ENCODE data around the gene IVNS1ABP. TPM values are rescaled to one million over a fixed set of nuclear protein-coding genes. Genes with fewer than 3 reads are reported as not detected.

The IVNS1ABP gene
- total and polyA plus RNA-seq, 2 experiments from 2014 or later: 73.5 to 162 TPM

DNA sequence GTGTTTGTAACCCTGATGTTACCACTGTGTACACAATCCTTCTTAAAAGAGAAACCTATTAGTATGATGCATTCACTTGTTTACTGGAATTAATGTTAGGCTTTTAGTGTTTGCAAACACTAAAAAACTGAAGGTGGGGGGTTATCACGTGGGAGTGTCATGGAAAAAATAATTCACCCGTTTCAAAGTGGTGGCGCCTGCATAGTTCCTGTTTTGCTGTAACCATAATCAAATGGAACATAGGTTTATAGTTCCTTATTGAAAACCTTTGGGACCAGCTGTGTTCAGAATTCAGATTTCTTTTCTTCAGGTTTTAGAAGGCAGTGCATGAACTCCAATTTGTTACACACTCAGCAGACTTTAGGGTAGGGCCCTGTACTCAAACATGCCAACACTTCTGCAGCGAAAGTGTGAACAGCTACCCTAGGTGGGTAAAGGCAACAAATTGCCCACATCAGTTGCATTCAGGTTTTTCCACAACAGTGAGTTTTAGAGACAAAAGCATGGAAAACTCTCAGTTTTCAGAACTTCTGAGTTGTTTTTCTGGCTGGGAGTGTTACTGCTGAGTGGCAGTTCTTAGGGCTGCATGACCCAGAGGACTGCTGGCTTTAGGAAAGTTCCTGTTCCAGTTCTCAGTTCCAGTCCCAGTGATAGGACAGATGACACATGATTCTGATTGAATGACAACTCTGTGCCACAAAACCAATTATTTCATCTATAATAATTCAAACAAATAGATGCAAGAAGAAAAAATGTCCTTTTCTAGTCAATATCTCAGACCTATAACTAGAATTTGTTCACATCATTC, 29.1 kb upstream of the IVNS1ABP start:
- Mint-ChIP-seq H3K36me3 (ENCODE audit: low read depth) (no peaks in the 10 kb centered on the region), H3K27ac (no peak overlapping the region), H3K27me3 (ENCODE audit: insufficient read depth, low read depth, poor library complexity) (peaks cover 2% of the 10 kb centered on the region), H3K9me3 (no peaks in the 10 kb centered on the region), H3K4me1 (peaks cover 19% of the 10 kb centered on the region), H3K4me3 (no peak overlapping the region)
- TF ChIP-seq EZH2phosphoT487 (IDR thresholded peaks at IDR 0.05; ENCODE audit: unreplicated experiment) (no peak), STAT1 (IDR thresholded peaks at IDR 0.05; ENCODE audit: unreplicated experiment) (no peak), ETS1 (IDR thresholded peaks at IDR 0.05) (no peak), ZNF114 (CRISPR knock-in tag; IDR thresholded peaks at IDR 0.05) (no peak), ZNF462 (CRISPR knock-in tag; IDR thresholded peaks at IDR 0.05) (no peak), POLR2AphosphoS5 (IDR thresholded peaks at IDR 0.05; ENCODE audit: low read depth) (no peak), JUNB (IDR thresholded peaks at IDR 0.05; ENCODE audit: unreplicated experiment) (no peak), EZH2 (IDR thresholded peaks at IDR 0.05; ENCODE audit: low read depth, unreplicated experiment) (no peak)
- Histone ChIP-seq H3K27me3 (ENCODE audit: insufficient read depth) (no peaks in the 10 kb centered on the region), H3K36me3 (ENCODE audit: insufficient read depth) (no peaks in the 10 kb centered on the region), H3K27ac (ENCODE audit: low read depth) (no peak overlapping the region), H3K79me2 (replicated peaks; ENCODE audit: insufficient read depth) (no peaks in the 10 kb centered on the region), H3F3A (replicated peaks; ENCODE audit: low read depth) (no peaks in the 10 kb centered on the region), H3K9me2 (ENCODE audit: insufficient read depth) (peaks cover 4% of the 10 kb centered on the region; the same call in 1 of the 2 replicates), H3K4me2 (no peak overlapping the region), H3K4me1 (ENCODE audit: insufficient read depth) (no peaks in the 10 kb centered on the region), H2AFZ (no peak overlapping the region), H4K20me1 (replicated peaks; ENCODE audit: insufficient read depth) (no peaks in the 10 kb centered on the region), H3K4me3 (no peak overlapping the region)
- no peak for ATAC-seq
- no peak for DNase-seq (ENCODE audit: low spot score)
